A549 (cell line): Measurements from ENCODE around the gene CP.

ENCODE experiments used
- CHD2 ChIP-seq: fragments of 150-350 bp; IDR thresholded peaks from 2 replicates; pipeline ENCODE4 v1.6.1; 2014; ENCODE audit warnings: low read length; ENCODE audit not compliant: partially characterized antibody
- CTCF ChIP-seq: fragments of >200 bp; sonication (Bioruptor Twin); formaldehyde crosslinking; IDR thresholded peaks from 3 replicates; pipeline ENCODE4 v1.5.1; 2016
- EHF ChIP-seq: fragments of 250-450 bp; sonication (Bioruptor Pico); IDR thresholded peaks from 2 replicates; pipeline ENCODE4 v1.5.0; 2020; ENCODE audit warnings: mild to moderate bottlenecking
- HDAC2 ChIP-seq: fragments of 200-600 bp; sonication (generic); IDR thresholded peaks from 2 replicates; pipeline ENCODE4 v1.6.1; 2016
- POLR2A ChIP-seq: IDR thresholded peaks from 2 replicates; pipeline ENCODE4 v1.6.1; 2012; ENCODE audit warnings: mild to moderate bottlenecking, low read length
- POLR2AphosphoS2 ChIP-seq: conservative IDR thresholded peaks from 2 replicates; pipeline ENCODE4 v1.6.1; 2012; ENCODE audit warnings: low read length, improper control_type of control experiment, inconsistent platforms
- RFX5 ChIP-seq: fragments of 450-650 bp; IDR thresholded peaks from 2 replicates; pipeline ENCODE4 v1.7.1; 2014; ENCODE audit warnings: antibody characterized with exemption, mild to moderate bottlenecking, moderate library complexity
- SREBF2 ChIP-seq: fragments of 450-650 bp; IDR thresholded peaks from 2 replicates; pipeline ENCODE4 v1.6.1; 2014; ENCODE audit warnings: mild to moderate bottlenecking, moderate library complexity
- USF2 ChIP-seq: fragments of 450-650 bp; IDR thresholded peaks from 2 replicates; pipeline ENCODE4 v1.6.1; 2014; ENCODE audit warnings: antibody characterized with exemption
- ZFP36 ChIP-seq: fragments of 450-650 bp; IDR thresholded peaks from 2 replicates; pipeline ENCODE4 v1.6.1; 2014; ENCODE audit warnings: borderline replicate concordance; ENCODE audit not compliant: partially characterized antibody
- ZNF302 ChIP-seq: fragments of 250-450 bp; sonication (Bioruptor Pico); IDR thresholded peaks from 2 replicates; pipeline ENCODE4 v1.9.0; 2021; ENCODE audit warnings: inconsistent platforms, mild to moderate bottlenecking, moderate library complexity
- TF ChIP-seq, protein P1 (sequence below): IDR thresholded peaks from 2 replicates; pipeline ENCODE4 v1.6.1; 2012
- TF ChIP-seq, protein P2 (sequence below): fragments of 250-450 bp; sonication (Bioruptor Pico); IDR thresholded peaks from 2 replicates; pipeline ENCODE4 v1.5.0; 2021; ENCODE audit warnings: mild to moderate bottlenecking, moderate library complexity, borderline replicate concordance

DNA sequence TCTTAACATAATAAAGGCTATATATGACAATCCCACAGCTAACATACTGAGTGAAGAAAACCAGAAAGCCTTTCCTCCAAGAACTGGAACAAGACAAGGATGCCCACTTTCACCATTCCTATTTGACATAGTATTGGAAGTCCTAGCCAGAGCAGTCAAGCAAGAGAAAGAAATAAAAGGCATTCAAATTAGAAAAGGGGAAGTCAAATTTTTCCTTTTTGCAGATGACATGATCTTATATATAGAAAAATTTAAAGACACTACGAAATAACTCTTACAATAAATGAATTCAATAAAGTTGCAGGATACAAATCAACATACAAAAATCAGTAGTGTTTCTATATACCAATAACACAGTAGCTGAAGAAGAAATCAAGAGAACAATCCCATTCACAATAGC is 42.2 kb upstream of the CP start:
- TF ChIP-seq POLR2A (no peak), CTCF (no peak), ZNF302 (no peak), SREBF2 (no peak), USF2 (no peak), POLR2AphosphoS2 (no peak), CHD2 (no peak), HDAC2 (no peak), RFX5 (no peak), EHF (CRISPR knock-in tag) (no peak), ZFP36 (no peak)
- TF ChIP-seq, protein P1, sequence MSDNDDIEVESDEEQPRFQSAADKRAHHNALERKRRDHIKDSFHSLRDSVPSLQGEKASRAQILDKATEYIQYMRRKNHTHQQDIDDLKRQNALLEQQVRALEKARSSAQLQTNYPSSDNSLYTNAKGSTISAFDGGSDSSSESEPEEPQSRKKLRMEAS, result no peak
- TF ChIP-seq, protein P2, sequence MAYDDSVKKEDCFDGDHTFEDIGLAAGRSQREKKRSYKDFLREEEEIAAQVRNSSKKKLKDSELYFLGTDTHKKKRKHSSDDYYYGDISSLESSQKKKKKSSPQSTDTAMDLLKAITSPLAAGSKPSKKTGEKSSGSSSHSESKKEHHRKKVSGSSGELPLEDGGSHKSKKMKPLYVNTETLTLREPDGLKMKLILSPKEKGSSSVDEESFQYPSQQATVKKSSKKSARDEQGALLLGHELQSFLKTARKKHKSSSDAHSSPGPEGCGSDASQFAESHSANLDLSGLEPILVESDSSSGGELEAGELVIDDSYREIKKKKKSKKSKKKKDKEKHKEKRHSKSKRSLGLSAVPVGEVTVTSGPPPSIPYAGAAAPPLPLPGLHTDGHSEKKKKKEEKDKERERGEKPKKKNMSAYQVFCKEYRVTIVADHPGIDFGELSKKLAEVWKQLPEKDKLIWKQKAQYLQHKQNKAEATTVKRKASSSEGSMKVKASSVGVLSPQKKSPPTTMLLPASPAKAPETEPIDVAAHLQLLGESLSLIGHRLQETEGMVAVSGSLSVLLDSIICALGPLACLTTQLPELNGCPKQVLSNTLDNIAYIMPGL (CRISPR knock-in tag), result no peak
